ENCODE measurements around the gene HIP1R.

The HIP1R gene

DNA sequence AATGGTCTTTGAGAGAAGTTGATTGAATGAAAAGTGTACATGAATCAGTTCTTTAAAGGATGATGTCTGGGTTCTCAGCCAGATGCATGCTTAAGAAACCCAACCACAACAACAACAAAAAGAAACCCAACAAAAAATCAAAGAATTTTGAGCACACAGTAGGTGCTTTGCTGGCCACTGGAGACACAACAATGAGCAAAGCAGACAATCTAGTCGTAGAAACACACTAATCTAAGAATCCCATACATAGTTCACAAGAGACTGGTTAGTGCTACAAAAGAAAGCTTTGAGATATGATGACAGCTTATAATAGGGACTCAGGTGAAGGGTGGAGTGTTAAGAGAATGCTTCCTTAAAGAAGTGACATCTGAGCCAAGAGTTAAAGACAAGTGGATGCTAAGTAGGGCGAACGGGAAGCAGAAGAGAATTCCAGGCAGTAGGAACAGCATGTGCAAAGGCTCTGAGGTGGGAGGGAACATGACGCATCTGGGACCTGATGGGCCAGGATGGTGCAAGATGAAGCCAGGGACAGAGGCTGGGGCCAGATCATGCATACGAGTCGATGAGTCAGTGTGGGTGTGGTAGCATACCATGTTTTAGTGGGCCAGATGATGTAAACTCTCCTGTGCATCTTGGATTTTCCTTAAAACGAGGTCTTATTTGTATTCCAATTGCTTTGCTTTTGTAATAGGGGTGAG lies 4.6 kb upstream of the HIP1R start:
- no peak for DNase-seq

DNA sequence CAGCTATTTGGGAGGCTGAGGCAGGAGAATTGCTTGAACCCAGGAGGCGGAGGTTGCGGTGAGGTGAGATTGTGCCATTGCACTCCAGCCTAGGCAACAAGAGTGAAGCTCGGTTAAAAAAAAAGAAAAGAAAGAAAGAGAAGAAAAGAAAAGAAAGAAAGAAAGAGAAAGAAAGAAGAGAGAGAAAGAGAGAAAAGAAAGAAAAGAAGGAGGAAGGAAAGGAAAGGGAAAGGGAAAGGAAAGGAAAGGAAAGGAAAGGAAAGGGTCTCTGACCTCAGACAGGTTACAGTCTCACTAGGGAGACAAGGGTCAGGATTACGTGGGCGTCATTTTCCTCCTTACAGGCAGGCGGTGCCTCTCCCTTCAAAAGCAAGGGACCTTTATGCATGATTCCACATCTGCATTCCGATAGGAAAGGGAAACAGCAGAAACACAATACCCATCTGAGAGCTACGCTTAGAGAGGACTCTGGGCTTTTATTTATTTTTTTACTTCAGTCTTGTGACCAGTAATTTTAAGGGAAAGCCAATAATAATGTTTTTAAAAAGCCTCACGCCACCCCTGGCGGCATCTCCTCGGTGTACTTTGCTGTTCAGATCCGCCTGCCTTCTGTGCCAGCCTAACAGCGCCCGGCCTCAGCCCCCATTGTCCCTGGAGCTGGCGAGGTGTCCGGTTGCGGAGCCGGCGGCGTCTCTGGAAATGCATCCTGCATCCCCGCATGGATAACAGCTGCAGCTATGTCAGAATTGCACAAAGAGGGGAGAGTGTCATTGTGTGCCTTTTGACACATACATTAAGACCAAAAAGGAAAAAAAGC lies 945 bp upstream of the HIP1R start:
- peak; percentile 15 for DNase-seq

DNA sequence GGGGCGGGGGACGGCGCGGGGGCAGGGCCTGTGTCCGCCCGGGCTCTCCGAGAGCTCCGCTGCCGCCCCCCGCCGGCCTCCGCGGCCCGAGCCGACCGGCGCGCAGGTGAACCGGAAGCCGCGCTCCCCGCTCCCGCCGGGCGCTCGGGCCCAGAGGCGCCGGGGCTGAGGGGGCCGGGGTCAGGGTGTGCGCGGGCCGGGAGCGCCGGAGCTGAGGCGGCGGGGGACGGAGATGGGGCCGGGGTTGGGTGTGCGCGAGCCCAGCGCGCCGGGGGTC lies 431 bp downstream of the HIP1R start:
- no peak for DNase-seq

DNA sequence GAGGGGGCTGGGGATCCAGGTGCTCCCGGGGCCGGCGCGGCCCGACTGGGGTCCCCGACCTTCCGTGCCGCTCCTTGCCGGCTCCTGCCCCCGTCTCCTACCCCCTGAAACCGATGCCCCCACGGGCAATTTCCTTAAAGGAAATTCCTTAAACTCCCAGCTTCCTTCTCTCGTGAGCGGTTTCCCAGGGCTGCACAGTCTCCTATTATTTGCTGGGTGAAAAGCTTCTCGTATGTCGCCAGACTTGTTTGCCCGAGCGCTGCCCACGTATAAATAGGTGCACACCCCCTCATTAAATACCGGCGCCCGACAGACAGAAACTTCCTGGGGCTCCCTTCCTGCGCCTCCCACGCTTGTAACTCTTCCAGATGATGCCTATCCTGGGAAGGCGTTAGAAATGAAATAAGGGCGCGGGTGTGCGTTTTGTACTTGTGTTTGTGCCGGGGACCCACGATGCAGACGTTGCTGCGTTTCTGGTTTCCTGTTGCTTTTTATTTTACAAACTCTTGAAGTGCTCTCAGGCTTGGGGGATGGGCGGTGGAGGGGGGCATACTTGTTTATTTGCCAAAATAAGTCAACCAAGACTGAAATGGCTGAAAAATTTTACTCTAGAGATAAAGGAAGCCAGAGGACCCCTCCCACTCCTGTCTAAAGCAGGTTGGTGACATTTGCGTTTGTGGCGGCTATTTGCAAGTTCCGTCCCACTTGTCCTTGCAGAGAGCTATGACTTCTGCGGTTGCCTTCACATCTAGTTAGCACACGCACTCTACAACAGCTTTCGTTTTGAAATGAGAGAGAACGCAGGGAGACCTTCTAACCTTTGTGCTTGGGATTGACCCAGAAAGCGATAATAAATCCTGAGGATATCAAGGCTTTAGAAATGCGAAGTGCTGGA lies 1.0 kb downstream of the HIP1R start:
- no peak for DNase-seq

DNA sequence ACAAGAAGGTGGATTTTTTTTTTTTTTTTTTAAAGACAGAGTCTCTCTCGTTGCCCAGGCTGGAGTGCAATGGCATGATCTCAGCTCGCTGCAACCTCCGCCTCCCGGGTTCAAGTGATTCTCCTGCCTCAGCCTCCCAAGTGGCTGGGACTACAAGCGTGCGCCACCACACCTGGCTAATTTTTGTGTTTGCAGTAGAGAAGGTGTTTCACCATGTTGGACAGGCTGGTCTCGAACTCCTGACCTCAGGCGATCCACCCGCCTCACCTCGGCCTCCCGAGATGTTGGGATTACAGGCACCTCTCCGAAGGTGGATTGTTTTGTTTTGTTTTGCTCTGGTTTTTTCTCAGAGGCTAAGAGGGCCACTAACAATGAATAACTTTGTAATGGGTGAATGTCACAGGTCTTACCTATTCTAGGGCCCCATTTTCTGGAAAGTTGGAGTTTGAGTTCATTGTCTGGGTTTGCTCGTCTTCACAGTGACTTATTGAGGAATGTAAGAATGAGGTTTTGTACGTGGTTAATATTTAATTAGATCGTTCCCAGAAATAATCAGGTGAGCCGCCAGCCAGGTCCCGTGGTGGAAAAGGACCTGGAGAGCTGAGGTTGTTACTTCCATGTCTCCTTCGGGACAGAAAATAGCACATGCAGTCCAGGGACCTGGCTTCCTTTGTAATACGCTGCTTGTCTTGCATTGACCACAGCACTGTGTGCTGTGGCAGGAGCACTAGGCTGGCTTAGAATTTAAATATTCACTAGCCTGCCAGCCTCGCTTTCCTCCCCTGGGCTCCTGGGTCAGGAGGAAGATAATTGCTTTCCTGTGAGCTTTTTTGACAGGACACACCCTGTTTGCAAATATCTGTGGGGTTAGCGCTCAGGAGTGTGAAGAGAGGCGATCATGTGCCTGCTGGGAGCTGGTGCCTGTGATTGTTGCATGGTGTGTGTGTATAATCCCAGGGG lies 2.3 kb downstream of the HIP1R start:
- DNase-seq, result no peak

DNA sequence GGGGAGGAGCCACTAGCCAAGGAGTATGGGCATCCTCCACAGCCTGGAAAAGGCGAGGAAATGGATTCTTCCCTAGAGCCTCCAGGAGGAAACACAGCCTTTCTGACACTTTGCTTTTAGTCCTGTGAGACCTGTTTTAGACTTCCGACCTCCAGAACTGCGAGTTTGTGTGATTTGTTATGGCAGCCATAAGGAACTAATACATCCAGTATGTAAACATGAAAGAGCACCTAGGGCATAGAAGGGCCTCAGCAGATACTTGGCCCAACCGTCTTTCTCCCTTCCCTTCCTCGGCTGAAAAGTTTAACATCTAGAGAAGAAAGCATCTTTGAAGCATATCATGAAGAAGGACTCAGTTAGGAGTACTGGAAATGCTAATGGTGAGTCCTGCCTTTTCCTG lies 3.6 kb downstream of the HIP1R start:
- DNase-seq, result no peak

DNA sequence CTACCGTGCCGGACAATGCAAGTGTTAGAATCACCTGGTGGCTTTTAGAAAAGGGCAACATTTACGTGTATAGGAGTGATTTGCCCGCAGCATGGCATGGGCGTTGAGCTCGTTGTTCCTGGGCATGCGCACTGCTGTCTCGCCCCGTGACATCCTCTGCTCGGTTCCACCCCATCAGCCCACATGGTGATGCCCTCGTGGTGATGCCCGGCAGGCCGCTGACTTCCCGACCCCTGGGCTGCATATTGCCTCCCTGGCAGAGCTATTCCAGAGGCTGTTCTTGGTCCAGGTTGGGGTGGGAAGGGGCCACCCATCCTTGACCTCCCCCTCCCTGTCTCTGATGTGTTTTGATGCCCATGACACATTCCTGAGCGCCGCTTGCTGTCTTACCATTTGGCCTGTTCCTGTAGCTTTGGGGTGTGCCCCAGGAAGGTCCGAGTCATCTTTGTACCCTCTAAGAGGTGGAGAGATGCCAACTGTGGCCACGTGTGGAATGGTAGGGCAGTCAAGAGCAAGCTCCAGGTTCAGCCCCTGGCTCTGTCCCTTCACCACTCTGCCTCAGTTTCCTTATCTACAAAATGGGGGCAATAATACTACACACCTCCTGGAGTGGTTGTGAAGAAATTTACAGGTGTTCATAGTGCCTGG lies 4.8 kb downstream of the HIP1R start:
- DNase-seq, result no peak

DNA sequence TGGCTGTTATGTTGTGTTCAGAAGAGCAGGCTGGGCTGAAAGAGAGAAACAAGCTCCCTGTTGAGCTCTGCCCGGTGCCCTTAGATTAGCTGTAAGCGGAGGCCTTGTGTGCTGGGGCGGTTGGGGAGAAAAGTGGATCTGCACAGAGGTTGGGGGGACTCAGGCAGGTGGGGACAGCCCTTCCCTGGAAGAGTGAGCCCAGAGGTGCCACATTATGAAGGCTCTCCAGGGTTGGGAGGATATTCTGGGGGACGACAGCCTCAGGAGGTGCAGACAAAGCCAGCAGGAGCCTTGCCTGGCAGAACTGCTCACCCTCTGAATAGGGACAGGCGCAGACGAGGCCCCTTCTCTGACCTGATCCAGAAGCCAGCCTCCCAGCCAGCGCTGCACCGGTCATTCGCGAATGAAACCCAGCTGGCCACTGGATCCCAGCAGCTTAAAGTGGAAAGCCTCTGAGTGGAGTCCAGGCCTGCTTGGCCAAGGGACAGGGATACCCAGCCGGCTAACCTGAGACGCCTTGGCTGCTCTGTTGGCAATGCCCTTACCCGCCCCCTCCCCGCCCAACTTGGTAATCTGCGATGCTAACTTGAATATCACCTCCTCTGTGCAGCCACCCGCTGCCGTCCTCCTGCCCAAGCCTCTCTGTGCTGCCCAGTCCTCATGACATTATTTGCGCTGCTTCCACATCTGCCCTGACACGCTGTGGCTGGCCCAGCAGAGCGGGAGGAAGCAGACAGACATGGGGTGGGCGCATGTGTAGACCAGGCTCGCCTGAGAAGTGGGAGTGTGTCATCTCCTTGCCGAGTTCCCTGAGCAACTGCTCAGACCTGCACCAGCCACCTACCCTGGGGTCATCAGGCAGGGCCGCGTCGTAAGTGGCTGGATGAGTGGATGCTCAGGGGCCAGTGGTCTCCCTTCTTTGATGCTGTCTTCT lies 5.6 kb downstream of the HIP1R start:
- DNase-seq, result no peak

DNA sequence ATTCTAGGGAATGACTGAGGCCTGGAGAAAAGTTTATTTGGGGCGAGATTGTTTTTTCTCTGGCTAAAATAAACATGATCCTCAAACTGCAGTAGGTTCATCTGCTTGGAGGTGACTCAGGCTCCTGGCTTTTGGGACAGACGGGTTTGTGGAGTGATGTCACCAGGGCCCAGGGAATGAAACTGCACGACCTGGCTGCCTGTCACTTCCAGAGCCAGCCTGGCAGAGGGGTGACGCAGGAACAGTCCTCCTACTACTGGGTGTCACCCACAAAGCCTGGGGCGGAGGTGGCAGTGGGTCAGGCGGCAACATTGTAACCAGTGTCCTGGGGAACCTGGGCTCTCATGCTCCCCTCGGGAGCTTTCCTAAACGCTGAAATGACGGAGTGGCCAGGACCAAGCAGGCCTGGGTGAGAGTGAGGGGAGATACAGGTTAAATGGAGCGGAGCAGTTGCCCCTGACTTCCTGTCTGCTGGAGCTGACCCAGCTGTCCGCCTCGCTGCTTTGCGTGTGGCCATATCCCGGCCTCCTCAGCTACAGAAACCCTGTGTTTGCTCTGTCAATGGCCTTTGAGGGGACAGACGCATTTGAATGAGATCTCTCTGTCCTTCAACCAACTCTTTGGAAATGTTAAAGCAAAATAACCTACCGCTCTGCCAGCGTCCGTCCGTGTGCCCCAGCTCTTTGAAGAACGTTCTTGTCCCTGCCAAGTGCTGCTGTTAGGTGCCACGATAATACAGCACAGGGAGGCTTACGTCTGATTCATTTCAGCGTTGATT lies 6.5 kb downstream of the HIP1R start:
- no peak for DNase-seq

DNA sequence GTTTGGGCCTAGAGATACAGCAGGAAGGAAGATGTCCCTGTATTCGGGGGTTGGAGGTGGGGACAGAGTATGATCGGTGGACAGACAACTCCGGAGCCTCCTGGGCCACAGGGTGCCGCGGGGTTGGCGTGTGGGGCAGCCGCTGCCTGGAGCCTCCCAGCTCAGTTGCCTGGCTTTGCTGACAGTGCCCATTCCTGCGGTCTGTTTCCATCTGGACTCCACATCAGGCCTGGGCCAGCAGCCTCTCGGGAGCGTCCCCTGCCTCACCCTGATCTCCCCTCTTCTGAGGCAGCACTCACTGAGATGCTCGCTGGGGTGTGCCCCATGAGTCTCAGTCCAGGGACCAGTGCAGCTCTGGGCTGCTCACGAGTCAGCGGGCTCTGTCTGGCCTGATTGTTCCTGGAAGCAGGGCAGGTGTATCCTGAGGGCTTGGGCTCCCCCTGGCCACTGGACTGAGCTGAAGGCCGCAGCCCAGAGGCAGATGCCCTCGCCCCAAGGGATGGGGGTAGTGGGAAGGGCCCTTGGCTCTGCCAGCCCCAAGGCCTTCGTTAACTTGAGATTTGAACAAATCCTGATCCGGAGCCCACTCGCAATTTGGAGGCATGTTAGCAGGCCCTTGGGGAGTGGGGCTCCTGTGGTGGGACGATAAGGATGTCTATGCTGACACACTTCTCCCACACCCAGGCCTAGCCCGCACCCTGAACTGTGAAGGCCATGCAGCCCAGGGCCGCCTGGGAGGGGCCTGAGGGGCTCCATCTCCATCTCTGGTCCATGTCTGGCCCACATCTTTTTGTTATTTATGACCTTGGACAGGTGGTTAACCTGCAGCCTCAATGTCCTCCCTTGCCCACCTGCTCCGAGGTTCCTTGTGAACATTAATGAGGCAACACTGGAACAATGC lies 7.5 kb downstream of the HIP1R start:
- no peak for DNase-seq

DNA sequence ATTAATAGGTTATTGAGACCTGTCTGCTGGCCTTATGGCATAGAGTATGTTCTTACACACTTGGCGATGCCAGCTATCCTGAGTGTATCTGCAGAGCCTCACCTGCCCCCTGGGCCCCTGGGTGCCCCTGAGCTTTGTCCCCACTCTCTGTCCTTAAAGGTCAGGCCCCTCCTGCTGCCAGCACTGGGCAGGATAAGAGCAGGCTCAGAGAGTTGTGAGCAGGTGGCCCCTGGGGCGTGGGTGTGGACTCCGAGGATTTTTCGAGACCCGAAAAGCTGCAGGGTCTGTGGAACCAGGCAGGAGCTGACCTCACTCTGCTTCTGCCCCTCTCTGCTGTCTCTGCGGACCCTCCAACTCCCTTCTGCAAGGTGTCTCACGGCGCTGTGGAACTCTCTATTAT lies 8.2 kb downstream of the HIP1R start:
- DNase-seq, result no peak

DNA sequence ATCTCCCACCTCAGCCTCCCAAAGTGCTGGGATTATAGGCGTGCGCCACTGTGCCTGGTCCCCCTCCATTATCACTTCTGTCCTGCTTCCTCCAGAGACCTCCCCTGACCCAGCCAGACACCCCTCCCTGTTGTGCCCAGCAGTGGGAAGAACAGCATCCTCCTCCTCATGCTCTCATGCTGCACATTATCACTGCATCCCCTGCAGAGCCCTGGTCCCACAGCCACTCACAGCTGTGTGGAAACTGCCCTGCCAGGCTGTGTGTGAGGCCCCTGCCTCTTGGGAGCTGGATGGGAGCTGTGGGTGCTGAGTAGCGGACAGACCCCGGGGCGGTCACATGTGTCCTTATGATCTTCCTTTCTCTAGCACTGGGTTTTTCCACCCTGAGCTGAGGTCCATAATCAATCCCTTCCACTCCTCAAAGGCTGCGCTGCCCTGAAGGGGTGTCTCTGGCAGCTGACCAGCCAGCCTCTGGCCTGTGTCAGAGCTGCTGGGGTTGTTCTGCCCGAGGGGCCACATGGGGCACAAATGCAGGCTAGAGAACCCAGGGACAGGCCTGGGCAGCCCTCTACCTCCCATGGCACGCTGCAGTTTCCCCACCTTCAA lies 9.2 kb downstream of the HIP1R start:
- no peak for DNase-seq

DNA sequence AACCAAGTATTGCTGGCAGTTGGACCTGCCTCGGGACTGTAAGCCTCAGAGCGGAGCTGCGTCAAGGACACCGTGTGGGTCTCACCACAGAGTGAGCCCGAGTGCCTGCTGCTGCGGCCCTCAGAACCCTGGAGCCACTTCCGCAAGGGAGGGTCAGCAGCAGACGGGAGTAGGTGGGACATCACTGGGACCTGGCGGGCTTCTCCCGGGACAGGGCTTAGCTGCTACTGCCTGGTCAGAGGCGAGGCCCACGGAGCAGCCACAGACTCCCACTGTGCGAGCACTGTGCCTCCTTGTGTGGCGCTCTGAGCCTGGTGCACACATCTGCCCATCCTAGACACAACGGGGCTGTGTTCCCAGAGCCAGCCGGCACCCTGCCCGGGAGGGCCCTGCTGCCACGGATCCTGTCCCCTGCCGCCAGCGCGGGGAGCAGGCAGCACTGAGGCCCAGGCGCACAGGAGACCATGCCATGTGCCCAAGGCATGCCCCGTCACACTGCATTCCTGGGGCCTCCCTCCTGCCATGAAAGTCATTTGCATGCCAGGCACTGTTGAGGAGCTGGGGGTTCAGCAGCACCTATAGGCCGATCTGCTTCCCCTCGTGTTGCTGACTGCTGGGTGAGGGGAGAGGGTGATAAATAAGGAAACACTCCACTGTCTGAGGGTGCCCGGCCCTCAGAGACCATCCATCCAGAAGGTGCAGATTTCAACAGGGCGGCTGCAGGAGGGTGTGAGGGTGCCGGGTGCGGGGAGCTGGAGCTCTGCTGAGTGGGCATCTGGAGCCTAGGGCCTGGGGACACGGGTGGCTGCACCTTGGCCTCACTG lies 10.0 kb downstream of the HIP1R start:
- no peak for DNase-seq

DNA sequence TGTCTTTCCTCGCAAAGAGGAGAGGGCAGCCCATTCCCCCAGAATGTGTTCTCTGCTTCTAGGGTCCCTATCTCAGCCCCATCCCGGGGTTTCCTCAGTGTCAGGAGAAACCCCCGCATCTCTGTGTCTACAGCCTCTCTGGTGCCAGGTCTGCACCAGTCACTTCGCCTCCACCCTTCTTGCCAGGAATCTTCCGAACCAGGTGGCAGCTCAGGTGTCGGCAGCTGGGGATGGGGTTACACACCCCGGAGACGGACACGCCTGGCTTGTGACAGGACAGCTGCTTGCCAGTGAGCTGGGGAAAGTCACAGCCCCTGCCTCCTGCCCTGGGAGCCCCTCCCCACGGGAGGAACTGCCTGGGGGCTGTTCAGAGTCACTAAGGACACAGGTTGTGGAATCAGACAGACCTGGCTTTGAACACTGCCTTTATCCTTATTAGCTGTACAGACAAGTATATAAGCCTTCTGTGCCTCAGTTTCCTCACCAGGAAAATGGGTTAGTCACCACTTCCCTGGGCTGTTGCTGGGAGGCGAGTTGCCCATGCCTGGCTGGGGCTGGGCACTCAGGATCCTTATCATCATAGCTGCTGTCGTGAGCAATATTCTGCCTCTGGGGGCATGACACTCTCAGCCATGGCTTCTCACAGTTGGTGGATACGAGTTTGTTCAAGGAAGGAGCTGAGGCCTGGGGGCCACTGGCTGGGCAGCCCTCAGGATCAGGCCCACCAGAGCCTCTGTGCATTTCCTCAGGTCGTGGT lies 10.8 kb downstream of the HIP1R start:
- DNase-seq, result no peak

DNA sequence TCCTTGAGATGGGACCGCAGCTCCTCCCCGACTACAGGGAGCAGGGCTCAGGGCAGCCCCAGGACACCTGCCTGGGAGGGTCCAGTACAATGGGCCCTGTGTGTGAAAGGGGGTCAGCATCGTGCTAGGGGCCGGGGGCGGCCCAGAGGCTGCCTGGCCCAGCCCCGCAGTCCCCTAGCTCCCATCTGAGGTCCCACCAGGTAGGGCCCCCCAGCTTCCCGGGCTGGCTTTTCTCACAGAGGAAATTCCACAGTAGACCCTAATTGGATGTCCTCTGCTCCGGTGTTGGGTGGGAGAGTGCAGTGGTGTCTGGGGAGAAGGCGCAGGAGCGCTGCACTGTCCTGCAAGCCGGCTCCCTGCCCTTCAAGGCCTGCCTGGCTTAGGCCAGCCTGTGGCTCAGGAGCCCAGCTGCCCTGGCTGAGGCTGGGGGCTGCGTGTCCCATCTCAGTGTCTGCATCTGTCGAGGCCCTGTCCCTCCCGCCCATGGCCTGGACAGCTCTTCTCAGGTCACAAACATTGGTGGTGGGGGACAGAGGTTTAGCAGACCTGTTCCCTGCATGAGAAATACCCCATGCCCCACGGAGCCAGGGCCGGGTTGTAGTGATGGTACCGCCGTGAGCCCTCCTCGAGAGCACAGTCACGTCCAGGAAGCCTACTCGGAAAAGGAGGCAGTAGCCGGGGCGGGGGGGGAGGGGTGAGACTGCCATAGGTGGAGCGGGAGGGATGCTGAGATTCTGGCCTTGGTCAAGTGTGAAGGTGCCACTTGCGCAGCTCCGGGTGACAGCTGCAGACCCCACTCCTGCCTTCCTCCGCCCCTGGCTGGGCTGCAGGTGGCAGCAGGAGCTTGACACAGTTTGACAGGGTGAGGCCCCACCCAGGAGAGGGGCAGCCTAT lies 11.6 kb downstream of the HIP1R start:
- DNase-seq, result no peak

DNA sequence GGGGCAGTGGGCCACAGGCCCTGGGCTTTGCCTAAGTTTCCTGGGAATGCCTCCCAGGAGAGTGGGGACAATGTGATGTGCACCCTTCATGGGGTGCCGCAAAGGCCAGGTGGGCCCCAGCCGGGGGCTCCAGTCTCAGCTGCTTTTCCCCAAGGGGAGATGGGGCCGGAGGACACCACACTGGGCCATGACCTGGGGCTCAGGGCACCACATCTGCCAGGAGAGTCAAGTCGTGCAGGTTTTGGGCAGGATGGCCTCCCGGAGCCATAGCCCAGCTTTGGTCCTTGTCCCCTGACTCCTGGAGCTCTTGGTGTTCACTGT lies 12.2 kb downstream of the HIP1R start:
- DNase-seq, result no peak
